HCT116 (cell line): ENCODE measurements around the gene SGF29. TPM values are rescaled to one million over a fixed set of nuclear protein-coding genes. Genes with fewer than 3 reads are reported as not detected.

Experiments used
- ATAC-seq: fragments of 200-7000 bp; cut with Tn5 transposase; 2 replicates; pipeline ENCODE4 v1.9.1; 2020; ENCODE audit warnings: mild to moderate bottlenecking, moderate library complexity
- BruUV-seq: library from RNA; stranded (reverse); fragments of 400-500 nt; replicated peaks from 2 replicates; lab custom pipeline; 2021; lab: Mats Ljungman, UMichigan
- CTCF ChIA-PET: fragments of 300-600 bp; sonication (Branson Sonifier 250); formaldehyde crosslinking; loops from one replicate; lab custom pipeline; 2021; ENCODE audit warnings: antibody characterized with exemption; lab: Charles Lee
- POLR2A ChIA-PET: fragments of 300-600, 350-600 bp; sonication (Branson Sonifier 250); formaldehyde crosslinking; loops from one replicate; lab custom pipeline; 2021; ENCODE audit warnings: antibody characterized with exemption; lab: Charles Lee
- RAD21 ChIA-PET, 2 experiments: fragments of 300-600 bp; sonication (Branson Sonifier 250); formaldehyde crosslinking; loops; one replicate each; lab custom pipeline; 2023; ENCODE audit warnings: low total read pairs in 2 of 2; ENCODE audit not compliant: uncharacterized antibody in 2 of 2, unreplicated experiment in 2 of 2, low non-redundant PET in 1 of 2; lab: Charles Lee
- DNase-seq: peaks from one replicate; pipeline ENCODE4 v3.0.0-alpha.2; 2010; ENCODE audit warnings: low read depth, low spot score
- H2AFZ ChIP-seq: fragments of 200-600 bp; shearing (Covaris generic), sonication (generic); 2 replicates; pipeline ENCODE4 v1.6.1; 2017; ENCODE audit warnings: low read depth, mixed run types, mixed read lengths, antibody characterized with exemption, low read length; ENCODE audit not compliant: poor library complexity, severe bottlenecking
- H3K27ac ChIP-seq: 2 replicates; pipeline ENCODE4 v1.5.1; 2012; ENCODE audit warnings: low read depth, low read length
- H3K27me3 ChIP-seq: fragments of 200-600 bp; sonication (generic); 2 replicates; pipeline ENCODE4 v1.6.1; 2016; ENCODE audit warnings: mixed run types, low read length, mixed read lengths; ENCODE audit not compliant: insufficient read depth
- H3K36me3 ChIP-seq, 2 experiments: fragments of 200-500 bp in 1 of 2; fragments of 200-600 bp in 1 of 2; sonication (Bioruptor generic) in 1 of 2; sonication (generic) in 1 of 2; 2 replicates each; pipeline versions ENCODE4 v1.5.1 to v1.6.1; 2014 to 2016; ENCODE audit warnings: low read length in 2 of 2, inconsistent platforms in 1 of 2, mixed read lengths in 1 of 2, mixed run types in 1 of 2; ENCODE audit not compliant: insufficient read depth in 2 of 2, control insufficient read depth in 1 of 2
- H3K4me1 ChIP-seq, 2 experiments: fragments of 200-600 bp in 1 of 2; sonication (generic) in 1 of 2; 2 replicates each; pipeline versions ENCODE4 v1.5.1 to v1.6.1; 2012 to 2017; ENCODE audit warnings: low read length in 2 of 2, inconsistent platforms in 1 of 2, mild to moderate bottlenecking in 1 of 2, mixed read lengths in 1 of 2, mixed run types in 1 of 2, moderate library complexity in 1 of 2; ENCODE audit not compliant: insufficient read depth in 2 of 2, control insufficient read depth in 1 of 2
- H3K4me2 ChIP-seq: fragments of 200-600 bp; sonication (generic); 2 replicates; pipeline ENCODE4 v1.6.1; 2017; ENCODE audit warnings: mixed run types, low read length, mixed read lengths
- H3K4me3 ChIP-seq, 2 experiments: fragments of 200-600 bp in 1 of 2; sonication (generic) in 1 of 2; replicated peaks in 1 of 2; 2 replicates each; pipeline ENCODE4 v1.5.1; 2011 to 2016; ENCODE audit warnings: low read length in 2 of 2, control low read depth in 1 of 2, low read depth in 1 of 2, mild to moderate bottlenecking in 1 of 2, mixed read lengths in 1 of 2, mixed run types in 1 of 2
- H3K79me2 ChIP-seq: fragments of 200-600 bp; sonication (generic); 2 replicates; pipeline ENCODE4 v1.6.1; 2017; ENCODE audit warnings: mild to moderate bottlenecking, mixed run types, low read length, moderate library complexity, mixed read lengths; ENCODE audit not compliant: insufficient read depth
- H3K9ac ChIP-seq: fragments of 200-600 bp; sonication (generic); 2 replicates; pipeline ENCODE4 v1.6.1; 2016; ENCODE audit warnings: low read length, mixed read lengths
- H3K9me2 ChIP-seq: fragments of 200-600 bp; sonication (generic), shearing (Covaris generic); 2 replicates; pipeline ENCODE4 v1.6.1; 2017; ENCODE audit warnings: mixed run types, mild to moderate bottlenecking, moderate library complexity; ENCODE audit not compliant: insufficient read depth
- H3K9me3 ChIP-seq, 2 experiments: fragments of 200-500 bp in 1 of 2; fragments of 200-600 bp in 1 of 2; sonication (Bioruptor generic) in 1 of 2; sonication (generic) in 1 of 2; 2 replicates each; pipeline ENCODE4 v1.6.1; 2014 to 2017; ENCODE audit warnings: low read length in 2 of 2, mixed read lengths in 2 of 2, inconsistent platforms in 1 of 2, low read depth in 1 of 2, mild to moderate bottlenecking in 1 of 2, mixed run types in 1 of 2, moderate library complexity in 1 of 2; ENCODE audit not compliant: control insufficient read depth in 1 of 2, insufficient read depth in 1 of 2
- H4K20me1 ChIP-seq: fragments of 200-600 bp; sonication (generic), shearing (Covaris generic); 2 replicates; pipeline ENCODE4 v1.6.1; 2017; ENCODE audit warnings: mixed run types, mild to moderate bottlenecking, moderate library complexity; ENCODE audit not compliant: insufficient read depth
- ATF3 ChIP-seq: IDR thresholded peaks from 2 replicates; pipeline ENCODE4 v1.6.1; 2012
- EZH2 ChIP-seq: fragments of 200-600 bp; sonication (generic); IDR thresholded peaks from 2 replicates; pipeline ENCODE4 v1.6.1; 2017; ENCODE audit warnings: antibody characterized with exemption, mixed run types
- MAX ChIP-seq: IDR thresholded peaks from 2 replicates; pipeline ENCODE4 v1.6.1; 2012
- ZBTB33 ChIP-seq: IDR thresholded peaks from 2 replicates; pipeline ENCODE4 v1.6.1; 2011; ENCODE audit warnings: mild to moderate bottlenecking, low read length, moderate library complexity; ENCODE audit not compliant: insufficient replicate concordance; ENCODE audit errors: extremely low read depth
- ZNF274 ChIP-seq: fragments of 200-500 bp; sonication (Bioruptor generic); IDR thresholded peaks from 2 replicates; pipeline ENCODE4 v1.6.1; 2014; ENCODE audit warnings: mild to moderate bottlenecking, low read depth, low read length, inconsistent platforms
- intact Hi-C: fragments of 100-400 bp; cut with micrococcal nuclease; formaldehyde crosslinking; loops from 2 replicates; pipeline ENCODE4 v1.10.0; 2022
- total RNA-seq: library from RNA; stranded (reverse); gene quantifications from one replicate; pipeline ENCODE4 v1.2.1, GENCODE V29; 2021; ENCODE audit not compliant: unreplicated experiment

Gene SGF29
- total RNA-seq, 1 experiment from 2014 or later: 19.7 TPM

GRCh38 chr16:28538733-28539596 is 14.8 kb upstream of the SGF29 start, which contains the start of gene NUPR1:
TSS of gene NUPR1 (minus strand) at chr16:28538974. CDS start at chr16:28538907, 67 bp downstream.
- Histone ChIP-seq H3K9me2 (no peaks in the 10 kb centered on the region), H2AFZ (no peak within 1 kb of the TSS), H3K27ac (no peak within 1 kb of the TSS), H4K20me1 (no peaks in the 10 kb centered on the region), H3K27me3 (no peaks in the 10 kb centered on the region), H3K4me2 (no peak within 1 kb of the TSS), H3K79me2 (no peaks in the 10 kb centered on the region), H3K4me1 (peaks cover 0 to 3% of the 10 kb centered on the region in 2 experiments; a peak in 1 of 4 replicates), H3K4me3 (no peak within 1 kb of the TSS), H3K36me3 (no peaks in the 10 kb centered on the region), H3K9me3 (no peaks in the 10 kb centered on the region), H3K9ac (no peak within 1 kb of the TSS)
- no TSS peak for BruUV-seq
- intact Hi-C loops: no loop called here
- TF ChIP-seq MAX: no peak
- no peak for TF ChIP-seq EZH2
- TF ChIP-seq ZNF274: no peak
- no peak for TF ChIP-seq ZBTB33
- no peak for TF ChIP-seq ATF3
- no peak for DNase-seq
- ChIA-PET POLR2A (no interaction called here), CTCF (no interaction called here), RAD21 (no interaction called here)
- ATAC-seq: no peak; the same call in 1 of the 2 replicates
